ENCODE results near the gene PTPN6.

Gene PTPN6

GRCh38 chr12:6970096-6970527, 19.0 kb downstream of the PTPN6 start:
- DNase-seq (ENCODE audit: low read depth in 2 of 2), result no peak

DNA sequence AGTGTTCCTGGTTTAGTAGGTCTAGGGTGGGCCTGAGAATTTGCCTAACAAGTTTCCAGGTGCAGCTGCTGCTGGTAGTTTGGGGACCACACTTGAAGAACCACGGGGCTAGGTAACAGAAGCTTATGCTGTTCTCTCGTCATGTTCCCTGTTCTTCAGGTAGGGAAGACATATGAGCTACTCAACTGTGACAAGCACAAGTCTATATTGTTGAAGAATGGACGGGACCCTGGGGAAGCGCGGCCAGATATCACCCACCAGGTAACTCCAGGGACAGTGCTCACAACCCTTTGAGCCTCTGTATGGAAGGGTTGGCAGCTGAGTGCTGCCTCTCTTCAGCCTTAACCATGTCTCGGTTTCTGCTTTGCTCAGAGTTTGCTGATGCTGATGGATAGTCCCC, 23.0 kb downstream of the PTPN6 start:
- no peak for DNase-seq (ENCODE audit: low read depth in 2 of 2)

DNA sequence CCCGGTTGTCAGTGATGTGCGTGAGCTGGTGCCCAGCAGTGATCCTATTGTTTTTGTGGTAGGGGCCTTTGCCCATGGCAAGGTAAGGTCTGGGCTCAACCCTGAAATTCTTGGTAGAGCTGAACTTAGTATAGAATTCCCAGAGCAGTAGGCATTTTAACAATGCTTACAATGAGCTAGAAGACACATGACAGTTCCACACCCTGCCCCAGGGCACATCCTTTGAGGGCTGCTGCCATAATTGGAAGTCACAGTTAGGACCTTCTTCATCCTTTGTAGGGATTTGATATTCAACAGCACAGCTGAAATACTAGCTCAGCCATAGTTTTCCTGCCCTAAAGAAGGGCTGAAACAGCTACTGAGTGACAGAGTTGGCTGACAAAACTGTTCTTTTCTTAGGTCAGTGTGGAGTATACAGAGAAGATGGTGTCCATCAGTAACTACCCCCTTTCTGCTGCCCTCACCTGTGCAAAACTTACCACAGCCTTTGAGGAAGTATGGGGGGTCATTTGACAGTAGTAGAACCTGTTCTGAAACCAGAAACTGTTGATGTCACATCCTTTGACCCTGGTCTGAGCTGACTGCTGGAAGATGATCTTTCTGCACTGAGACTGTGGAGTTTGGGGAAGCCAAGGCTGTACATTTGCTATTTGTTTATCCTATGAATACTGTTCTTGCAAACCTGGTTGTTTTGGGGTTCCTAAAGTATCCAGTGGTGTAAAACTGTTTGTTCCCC, 24.3 kb downstream of the PTPN6 start:
- no peak for DNase-seq (ENCODE audit: low read depth in 2 of 2)

GRCh38 chr12:6977653-6978052, 26.5 kb downstream of the PTPN6 start:
- no peak for DNase-seq (ENCODE audit: low read depth in 2 of 2)

- DNase-seq (ENCODE audit: low read depth in 2 of 2), result no peak
Measured at GRCh38 chr12:6978188-6978587, 27.0 kb downstream of the PTPN6 start.

DNA sequence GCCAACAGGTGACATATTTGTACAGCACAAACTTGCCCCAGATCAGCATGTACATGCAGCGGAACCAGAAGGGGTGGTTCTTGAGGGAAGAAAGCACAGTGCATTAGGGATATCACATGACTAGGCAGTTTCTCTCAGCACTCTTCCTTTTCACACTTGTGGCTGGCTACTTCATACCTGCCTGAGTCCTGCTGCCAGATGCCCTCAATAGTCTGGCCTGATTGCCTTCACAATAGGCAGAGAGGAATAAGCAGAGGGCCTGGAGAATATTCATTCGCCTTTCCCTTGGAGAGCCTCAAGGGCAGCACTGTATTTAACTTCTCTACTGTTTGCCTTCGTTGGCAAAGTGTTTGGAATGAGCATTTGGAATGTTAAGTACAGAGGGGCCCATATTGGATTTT, 27.5 kb downstream of the PTPN6 start:
- no peak for DNase-seq (ENCODE audit: low read depth in 2 of 2)

DNA sequence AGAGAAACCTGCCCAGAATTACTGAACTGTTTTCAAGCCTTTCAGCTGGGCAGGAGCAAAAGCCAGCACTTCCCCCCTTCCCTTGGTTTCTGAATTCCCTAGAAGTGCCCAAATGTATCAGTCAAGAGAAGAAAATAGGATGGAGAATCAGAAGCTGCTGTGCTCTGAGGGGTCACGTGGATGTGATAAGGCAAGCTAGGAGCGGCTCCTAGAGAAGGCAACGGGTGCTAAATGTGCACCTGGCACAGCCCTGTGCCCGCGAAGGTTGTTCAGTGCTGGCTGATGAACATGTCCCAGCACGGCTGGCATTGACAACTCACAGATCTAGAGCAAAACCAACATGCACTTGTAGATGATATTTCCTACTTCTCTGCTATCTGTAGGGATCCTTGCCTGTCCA, 27.9 kb downstream of the PTPN6 start:
- DNase-seq (ENCODE audit: low read depth in 2 of 2), result no peak

- no peak for DNase-seq (ENCODE audit: low read depth in 2 of 2)
Measured at GRCh38 chr12:6979453-6979852, 28.3 kb downstream of the PTPN6 start.

DNA sequence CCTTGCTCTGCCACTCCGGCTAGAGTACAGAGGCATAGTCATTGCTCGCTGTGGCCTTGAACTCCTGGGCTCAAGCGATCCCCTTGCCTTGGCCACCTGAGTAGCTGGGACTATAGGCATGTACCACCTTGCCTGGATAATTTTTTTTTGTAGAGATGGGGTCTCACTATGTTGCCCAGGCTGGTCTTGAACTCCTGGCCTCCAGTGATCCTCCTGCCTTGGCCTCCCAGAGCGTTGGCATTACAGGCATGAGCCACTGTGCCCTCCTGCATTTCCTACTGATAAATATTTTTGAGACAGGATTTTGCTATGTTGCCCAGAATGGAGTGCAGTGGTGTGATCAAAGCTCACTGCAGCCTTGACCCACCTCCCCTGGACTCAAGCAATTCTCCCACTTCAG, 28.9 kb downstream of the PTPN6 start:
- no peak for DNase-seq (ENCODE audit: low read depth in 2 of 2)

GRCh38 chr12:6980740-6981139, 29.6 kb downstream of the PTPN6 start:
- DNase-seq (ENCODE audit: low read depth in 2 of 2), result no peak

DNA sequence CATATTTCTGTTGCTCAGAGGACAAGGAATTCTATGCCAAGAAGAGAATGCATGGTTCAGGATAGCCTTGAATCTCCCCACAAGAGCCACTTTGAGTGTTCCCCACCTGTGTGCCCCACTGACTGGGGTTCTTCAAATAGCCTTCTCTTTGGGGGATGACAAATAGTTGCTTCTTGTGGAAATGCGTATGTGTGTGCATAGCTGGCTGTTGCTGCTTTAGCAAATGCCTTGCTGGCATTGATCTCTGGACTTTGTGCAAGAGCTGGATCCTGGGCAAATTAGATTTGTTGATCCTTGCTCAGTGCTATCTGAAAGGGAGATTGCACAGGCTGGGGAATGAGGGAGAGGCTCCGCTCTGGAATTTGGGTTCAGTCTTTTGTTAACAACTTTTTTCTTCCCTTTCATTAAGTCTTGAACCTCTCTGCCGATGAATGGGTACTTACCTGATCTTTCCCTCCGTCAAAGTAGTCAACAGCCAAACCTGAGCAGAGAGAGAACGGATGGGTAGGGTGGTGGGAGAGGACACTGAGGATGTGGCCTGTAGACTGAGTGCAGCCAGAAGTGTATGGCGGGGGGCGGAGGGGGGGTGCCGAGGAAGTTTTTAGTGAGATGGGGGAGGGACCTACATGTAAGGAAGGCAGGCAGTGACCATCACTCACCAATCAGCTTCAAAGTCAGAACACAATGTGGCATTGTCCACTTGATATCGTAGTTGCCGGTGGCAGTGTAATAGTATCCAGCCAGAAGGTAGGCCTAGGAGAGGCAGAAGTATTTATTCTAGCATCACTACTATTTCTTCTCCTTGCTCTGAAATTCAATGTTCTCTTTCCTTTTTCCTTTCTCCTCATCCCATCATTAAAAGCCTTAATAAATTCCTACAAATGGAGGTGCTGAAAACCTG, 30.2 kb downstream of the PTPN6 start:
- DNase-seq (ENCODE audit: low read depth in 2 of 2), result no peak

DNA sequence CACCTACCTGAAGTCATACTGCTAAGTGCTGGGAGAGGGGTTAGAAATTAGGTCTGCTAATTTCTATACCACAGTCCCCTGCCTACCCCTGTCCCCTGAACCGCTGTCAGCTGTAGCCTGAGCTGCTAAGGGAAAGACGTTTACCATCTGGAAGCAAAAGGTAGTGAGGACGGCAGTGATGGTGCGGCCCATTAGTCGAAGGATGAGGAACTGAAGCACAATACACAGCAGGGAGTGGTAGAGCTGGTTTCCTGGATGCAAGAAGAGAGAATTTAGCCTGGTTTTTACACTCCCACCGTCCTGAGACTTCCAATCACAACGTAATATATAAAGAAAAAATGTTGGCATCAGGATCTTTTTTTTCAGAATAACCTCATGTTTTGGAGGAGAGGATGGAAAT, 31.4 kb downstream of the PTPN6 start:
- no peak for DNase-seq (ENCODE audit: low read depth in 2 of 2)

DNA sequence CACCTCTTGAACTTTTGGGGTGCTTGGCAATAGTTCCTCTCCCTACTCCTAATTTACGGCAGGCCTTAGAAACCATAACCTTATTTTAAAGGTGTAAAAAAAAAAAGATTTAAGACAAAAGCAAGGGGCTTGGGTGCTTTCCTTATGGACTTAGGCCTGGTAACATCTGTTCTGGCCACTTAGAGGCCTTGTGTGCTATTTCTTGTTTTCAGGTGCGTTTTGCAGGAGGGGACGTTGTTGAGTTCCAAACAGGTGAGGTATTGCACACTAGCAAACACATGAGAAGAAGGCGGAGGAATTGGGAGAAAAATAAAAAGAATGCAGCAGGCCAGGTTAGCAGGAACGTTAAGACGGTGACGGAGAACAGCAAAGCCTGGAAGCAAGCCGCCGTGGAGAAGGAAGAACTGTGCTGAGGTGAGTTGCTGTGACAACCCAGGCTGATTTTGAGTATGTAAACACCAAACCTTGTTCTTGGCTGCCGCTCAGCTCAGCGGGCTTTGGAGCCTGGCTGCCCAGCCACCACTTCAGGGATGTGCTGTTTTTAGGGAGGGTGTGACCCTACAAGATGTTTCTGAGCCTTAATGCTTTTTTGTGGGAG, 36.9 kb downstream of the PTPN6 start:
- DNase-seq (ENCODE audit: low read depth in 2 of 2), result no peak

- DNase-seq (ENCODE audit: low read depth in 2 of 2), result no peak
Measured at GRCh38 chr12:6996040-6996441, 44.9 kb downstream of the PTPN6 start.

- DNase-seq (ENCODE audit: low read depth in 2 of 2), result no peak
Measured at GRCh38 chr12:6998715-6999451, 47.7 kb downstream of the PTPN6 start.

DNA sequence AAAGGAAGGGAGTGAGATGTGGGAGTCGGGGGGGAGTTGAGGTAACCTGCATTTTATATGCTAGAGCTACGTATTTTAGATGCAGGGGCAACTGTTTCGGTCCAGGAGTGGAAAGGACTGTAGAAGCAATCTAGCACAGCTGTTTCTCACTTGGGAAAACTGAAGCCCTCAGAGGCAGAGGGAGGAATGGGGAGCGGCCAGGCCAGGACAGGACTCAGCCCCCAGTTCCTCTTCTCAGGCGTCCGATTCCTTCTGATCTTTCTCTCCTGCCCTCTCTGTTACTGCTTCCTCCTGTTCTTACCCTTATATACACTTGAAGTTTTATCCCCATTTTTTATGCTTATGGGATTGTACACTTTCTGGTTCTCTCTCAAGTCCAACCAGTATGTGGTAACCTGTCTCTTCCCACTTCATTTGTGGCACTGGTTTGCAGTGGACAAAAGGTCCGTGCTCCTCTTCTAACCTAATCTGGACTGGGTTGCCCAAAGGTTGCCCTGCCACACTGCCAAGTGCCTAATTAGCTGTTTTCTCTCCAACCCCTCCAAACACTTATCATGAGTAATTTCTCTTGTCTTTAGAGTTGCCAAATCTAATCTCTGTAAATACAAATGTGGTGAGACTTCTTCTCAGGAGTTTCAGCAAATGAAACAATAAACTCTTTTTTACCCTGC, 50.9 kb downstream of the PTPN6 start:
- DNase-seq (ENCODE audit: low read depth in 2 of 2), result no peak

- DNase-seq (ENCODE audit: low read depth in 2 of 2), result no peak
Measured at GRCh38 chr12:7004287-7004803, 53.2 kb downstream of the PTPN6 start.

DNA sequence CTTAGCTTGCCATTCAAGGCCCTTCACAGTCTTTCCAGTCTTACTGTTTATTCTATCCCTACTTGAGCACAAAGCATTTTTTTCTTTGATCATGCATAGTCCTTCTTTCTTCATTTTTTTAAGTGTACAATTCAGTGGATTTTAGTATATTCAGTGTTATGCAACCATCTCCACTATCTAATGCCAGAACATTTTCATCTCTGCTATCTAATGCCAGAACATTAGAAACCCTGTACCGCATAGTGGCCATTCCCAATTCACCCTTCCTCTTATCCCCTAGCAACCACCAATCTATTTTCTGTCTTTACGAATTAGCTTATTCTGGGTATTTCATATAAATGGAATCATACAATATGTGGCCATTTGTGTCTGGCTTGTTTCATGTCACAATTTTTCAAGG, 53.7 kb downstream of the PTPN6 start:
- no peak for DNase-seq (ENCODE audit: low read depth in 2 of 2)

DNA sequence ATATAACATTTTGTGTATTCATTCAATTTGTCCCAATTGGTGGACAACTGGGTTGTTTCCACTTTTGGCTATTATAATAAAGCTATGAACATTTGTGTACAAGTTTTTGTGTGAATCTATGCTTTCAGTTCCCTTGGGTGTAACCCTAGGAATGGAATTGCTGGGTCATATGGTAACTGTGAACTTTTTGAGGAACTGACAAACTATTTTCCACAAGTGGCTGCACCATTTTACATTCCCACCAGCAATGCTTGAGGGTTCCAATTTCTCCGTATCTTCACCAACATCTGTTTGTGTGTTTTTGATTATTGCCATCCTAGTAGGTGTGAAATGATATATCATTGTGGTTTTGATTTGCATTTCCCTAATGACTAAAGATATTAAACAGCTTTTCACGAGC, 54.2 kb downstream of the PTPN6 start:
- DNase-seq (ENCODE audit: low read depth in 2 of 2), result no peak

DNA sequence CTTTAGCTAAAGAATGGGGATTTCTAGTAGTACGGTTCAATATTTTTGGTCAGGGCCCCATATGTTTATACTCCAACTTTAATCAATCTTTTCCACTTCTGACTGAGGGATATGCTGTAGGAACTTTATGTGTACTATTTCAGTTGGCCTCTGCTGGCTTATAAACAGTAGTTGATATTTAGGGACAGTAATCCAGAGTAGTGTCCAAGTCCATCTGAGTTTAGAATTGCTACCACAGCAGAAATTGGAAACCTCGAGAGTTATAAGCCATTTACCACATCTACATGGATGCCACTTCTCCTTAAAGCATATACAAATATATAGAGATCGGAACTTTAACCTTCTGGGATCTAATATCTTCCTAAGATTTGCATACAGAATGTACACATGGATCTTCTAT, 55.5 kb downstream of the PTPN6 start:
- no peak for DNase-seq (ENCODE audit: low read depth in 2 of 2)

DNA sequence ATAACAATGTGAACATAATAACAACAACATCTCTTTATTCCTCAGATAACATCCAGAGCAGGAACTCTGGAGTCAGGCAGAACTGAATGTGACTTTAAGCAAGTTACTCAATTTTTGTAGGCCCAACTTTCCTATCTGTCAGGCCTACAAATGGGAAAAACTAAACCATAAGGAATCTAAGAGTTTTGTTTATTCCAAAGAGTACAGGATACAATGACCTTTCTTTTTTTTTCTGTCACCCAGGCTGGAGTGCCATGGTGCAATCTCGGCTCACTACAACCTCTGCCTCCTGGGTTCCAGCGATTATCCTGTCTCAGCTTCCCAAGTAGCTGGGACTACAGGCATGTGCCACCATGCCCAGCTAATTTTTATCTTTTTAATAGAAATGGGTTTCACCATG, 57.7 kb downstream of the PTPN6 start:
- no peak for DNase-seq (ENCODE audit: low read depth in 2 of 2)
